HG03108 (cell line): Measurements from ENCODE around the gene TOR1AIP1.

Experiments used
- ATAC-seq: cut with Tn5 transposase; IDR thresholded peaks from one replicate; pipeline ENCODE4 v1.9.1; 2021; ENCODE audit warnings: moderate library complexity; ENCODE audit not compliant: unreplicated experiment

TOR1AIP1 gene

GRCh38 chr1:179881642-179882252 is 338 bp upstream of the TOR1AIP1 start:
- ATAC-seq: peak; percentile 0

- peak; percentile 8 for ATAC-seq
These were observed 1.1 kb downstream of the TOR1AIP1 start for GRCh38 chr1:179883040-179883744.

- ATAC-seq: no peak
These were observed 1.7 kb downstream of the TOR1AIP1 start for GRCh38 chr1:179883745-179884138.

GRCh38 chr1:179888071-179888470 is 6.0 kb downstream of the TOR1AIP1 start:
- ATAC-seq: no peak

- ATAC-seq: no peak
These were observed 7.5 kb downstream of the TOR1AIP1 start for GRCh38 chr1:179889589-179889988.

- no peak for ATAC-seq
These were observed 28.8 kb downstream of the TOR1AIP1 start for GRCh38 chr1:179910934-179911333.

GRCh38 chr1:179911812-179912211 is 29.7 kb downstream of the TOR1AIP1 start:
- ATAC-seq: no peak

GRCh38 chr1:179917601-179918429 is 35.7 kb downstream of the TOR1AIP1 start:
- no peak for ATAC-seq

GRCh38 chr1:179921472-179921871 is 39.4 kb downstream of the TOR1AIP1 start:
- no peak for ATAC-seq

GRCh38 chr1:179921981-179922872 is 40.1 kb downstream of the TOR1AIP1 start:
- ATAC-seq: no peak

- ATAC-seq: no peak
These were observed 40.9 kb downstream of the TOR1AIP1 start for GRCh38 chr1:179923029-179923428.

- ATAC-seq: no peak
These were observed 42.2 kb downstream of the TOR1AIP1 start for GRCh38 chr1:179924268-179924667.

GRCh38 chr1:179925302-179925701 is 43.2 kb downstream of the TOR1AIP1 start:
- no peak for ATAC-seq

GRCh38 chr1:179925922-179926849 is 44.1 kb downstream of the TOR1AIP1 start:
- ATAC-seq: no peak

GRCh38 chr1:179926850-179927205 is 44.7 kb downstream of the TOR1AIP1 start:
- ATAC-seq: no peak

- no peak for ATAC-seq
These were observed 48.1 kb downstream of the TOR1AIP1 start for GRCh38 chr1:179929955-179930798.

GRCh38 chr1:179930867-179931266 is 48.8 kb downstream of the TOR1AIP1 start:
- ATAC-seq: no peak

- ATAC-seq: no peak
These were observed 51.1 kb downstream of the TOR1AIP1 start for GRCh38 chr1:179933219-179933618.

GRCh38 chr1:179935909-179936496 is 53.9 kb downstream of the TOR1AIP1 start:
- ATAC-seq: no peak
